ENCODE measurements around the gene DHDDS.
A peak's percentile ranks its signal among the peaks of the same experiment; 100 is the strongest.

DHDDS gene

DNA sequence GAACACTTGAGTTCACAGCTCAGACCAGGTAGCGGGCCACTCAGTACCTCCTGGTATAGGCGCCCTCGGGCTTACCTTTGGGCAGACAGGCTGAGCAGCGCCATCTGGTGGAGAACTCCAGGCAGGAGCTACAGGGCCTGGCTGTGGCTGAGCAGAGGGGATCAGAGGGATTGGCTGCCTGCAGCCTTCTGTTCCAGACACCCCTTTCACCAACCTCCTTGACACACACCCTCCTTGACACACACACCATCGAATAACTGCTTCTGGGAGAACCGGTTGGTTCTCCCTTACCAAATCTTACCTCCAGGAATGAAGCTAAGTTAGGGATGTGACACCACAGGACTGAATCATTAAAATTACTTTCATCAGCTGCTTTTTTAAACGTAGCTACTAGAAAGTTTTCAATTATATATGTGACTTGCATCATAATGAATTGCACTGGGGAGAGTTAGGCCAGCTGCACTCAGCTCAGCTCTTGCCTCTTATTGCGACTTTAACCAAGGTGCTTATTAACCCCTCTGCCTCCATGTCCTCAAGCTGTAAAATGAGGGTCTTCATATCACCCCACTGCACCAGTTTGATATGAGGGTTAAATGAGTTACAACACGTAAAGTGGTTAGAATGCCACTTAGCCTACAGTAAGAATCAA, 14.9 kb upstream of the DHDDS start:
- DNase-seq (ENCODE audit: low read depth in 3 of 3, low spot score in 1 of 3) = peak; percentile 65 to 77 (median 73)

GRCh38 chr1:26418865-26419349, 13.2 kb upstream of the DHDDS start:
- DNase-seq (ENCODE audit: low read depth in 3 of 3, low spot score in 1 of 3) = no peak

DNA sequence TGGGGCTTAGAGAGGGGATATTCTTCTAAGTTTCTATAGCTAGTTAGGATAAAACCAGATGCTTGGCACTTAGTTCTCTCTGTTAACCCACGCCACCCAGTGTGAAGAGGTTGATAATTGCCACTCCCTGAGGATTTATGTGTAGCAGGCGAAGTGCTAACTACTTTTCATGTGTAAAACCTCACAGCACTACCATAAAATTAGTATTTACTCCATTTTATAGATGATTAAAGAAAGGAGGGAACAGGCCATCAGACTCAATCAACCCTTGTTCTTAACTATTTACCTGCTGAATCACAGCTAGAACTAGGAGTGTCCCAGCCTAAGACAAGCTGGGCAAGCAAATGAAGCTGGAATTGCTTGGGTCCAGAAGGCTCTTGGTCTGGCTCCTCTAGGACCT, 12.6 kb upstream of the DHDDS start:
- DNase-seq (ENCODE audit: low read depth in 3 of 3, low spot score in 1 of 3) = no peak

DNA sequence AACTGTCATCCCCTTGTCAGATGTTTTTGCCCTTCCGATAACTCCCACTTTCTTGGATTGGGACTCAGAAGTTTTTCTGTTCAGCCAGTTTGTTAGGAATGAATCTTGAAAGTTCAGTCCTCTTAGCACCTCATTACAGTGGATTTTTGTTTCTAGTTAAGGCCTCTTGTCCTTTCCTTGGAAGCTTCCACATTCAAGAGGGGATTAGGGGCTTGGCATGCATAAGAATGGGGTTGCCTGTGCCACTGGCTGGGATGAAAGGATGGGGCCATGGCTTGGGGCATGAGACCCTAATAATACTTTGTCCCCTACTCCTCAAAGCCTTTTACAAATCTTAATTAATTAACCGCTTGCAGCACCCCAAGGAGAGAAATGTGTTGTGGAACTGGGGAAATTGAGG, 2.4 kb upstream of the DHDDS start:
- no peak for DNase-seq (ENCODE audit: low read depth in 3 of 3, low spot score in 1 of 3)

- no peak for DNase-seq (ENCODE audit: low read depth in 3 of 3, low spot score in 1 of 3)
Measured at GRCh38 chr1:26432793-26433192, 672 bp downstream of the DHDDS start.

- DNase-seq (ENCODE audit: low read depth in 3 of 3, low spot score in 1 of 3) = no peak
Measured at GRCh38 chr1:26434161-26434752, 2.1 kb downstream of the DHDDS start.

DNA sequence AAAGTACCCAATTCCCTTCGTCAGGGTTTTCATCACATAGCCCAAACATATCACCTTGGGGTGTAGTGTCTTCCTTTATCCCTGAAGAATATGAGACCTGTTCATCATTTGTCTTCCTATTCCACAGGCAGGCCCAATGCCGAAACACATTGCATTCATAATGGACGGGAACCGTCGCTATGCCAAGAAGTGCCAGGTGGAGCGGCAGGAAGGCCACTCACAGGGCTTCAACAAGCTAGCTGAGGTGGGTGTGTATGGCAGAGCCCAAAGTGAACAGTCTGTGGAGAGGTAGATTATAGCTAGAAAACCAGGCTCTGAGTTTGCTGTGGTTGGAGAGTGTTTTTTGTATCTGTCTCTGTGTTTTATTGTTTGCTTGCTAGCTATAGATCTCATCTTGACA, 5.9 kb downstream of the DHDDS start:
- DNase-seq (ENCODE audit: low read depth in 3 of 3, low spot score in 1 of 3) = no peak

DNA sequence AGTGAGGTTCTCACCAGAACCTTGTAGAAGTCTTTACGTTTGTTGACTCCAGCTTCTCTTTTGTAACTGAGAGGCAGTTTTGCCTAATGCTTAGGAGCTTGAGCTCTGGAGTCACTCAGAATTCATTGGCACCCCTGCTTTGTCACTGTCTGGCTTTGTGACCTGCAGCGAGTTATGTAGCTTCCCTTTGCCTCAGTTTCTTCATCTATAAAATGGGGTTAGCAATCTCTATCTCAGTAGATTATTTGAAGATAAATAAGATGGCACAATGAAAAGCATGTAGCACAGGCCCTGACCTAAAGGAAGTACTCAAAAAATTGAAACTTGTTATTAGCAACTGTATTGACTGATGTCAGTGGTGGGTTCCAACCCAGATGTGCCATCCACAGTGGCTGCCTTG, 8.1 kb downstream of the DHDDS start:
- DNase-seq (ENCODE audit: low read depth in 3 of 3, low spot score in 1 of 3) = no peak

GRCh38 chr1:26449868-26450267, 17.7 kb downstream of the DHDDS start:
- DNase-seq (ENCODE audit: low read depth in 3 of 3, low spot score in 1 of 3) = no peak

DNA sequence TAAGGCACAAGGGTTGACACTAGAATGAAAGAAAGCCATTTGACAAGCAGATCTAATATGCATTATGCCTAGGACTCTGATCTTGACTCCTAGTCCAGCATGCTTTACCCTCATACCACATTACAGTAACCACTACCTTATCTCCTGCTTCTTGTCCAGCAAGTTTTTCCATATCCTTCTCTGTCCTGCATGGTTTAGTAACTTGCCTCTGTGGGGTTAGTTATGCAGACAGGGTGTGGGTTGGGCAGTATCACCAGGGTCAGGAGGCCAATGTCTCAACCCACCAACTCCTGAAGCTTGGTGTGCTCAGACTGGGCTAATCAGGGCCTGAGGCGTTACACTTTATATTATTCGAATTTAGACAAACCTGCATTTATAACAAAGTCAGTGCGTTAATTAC, 18.8 kb downstream of the DHDDS start:
- DNase-seq (ENCODE audit: low read depth in 3 of 3, low spot score in 1 of 3) = no peak

GRCh38 chr1:26452459-26453183, 20.5 kb downstream of the DHDDS start:
- DNase-seq (ENCODE audit: low read depth in 3 of 3, low spot score in 1 of 3) = no peak

GRCh38 chr1:26459148-26459547, 27.0 kb downstream of the DHDDS start:
- no peak for DNase-seq (ENCODE audit: low read depth in 3 of 3, low spot score in 1 of 3)

DNA sequence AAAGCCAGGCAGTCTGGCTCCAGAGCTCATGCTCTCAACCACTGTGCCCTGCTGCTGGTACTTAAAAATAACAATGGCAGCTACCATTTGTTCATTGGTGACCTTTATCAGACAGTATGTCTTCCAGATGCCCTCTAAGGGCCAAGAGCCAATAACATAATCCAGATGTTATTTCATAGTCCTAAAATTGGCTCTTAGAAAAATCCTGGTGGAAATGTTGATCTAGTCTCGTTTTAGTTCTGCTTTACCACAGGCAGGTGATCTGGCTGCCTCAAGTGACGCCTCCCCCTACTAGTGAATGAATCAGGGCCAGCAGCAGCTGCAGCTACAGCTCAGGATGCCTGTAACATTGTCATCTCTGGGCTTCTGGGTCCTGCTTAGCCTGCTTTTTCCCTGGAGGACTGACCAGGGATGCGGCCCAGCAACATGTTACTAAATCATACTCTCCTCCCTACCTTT, 27.5 kb downstream of the DHDDS start:
- DNase-seq (ENCODE audit: low read depth in 3 of 3, low spot score in 1 of 3) = no peak

GRCh38 chr1:26468911-26469310, 36.8 kb downstream of the DHDDS start:
- DNase-seq (ENCODE audit: low read depth in 3 of 3, low spot score in 1 of 3) = no peak

GRCh38 chr1:26469558-26469957, 37.4 kb downstream of the DHDDS start:
- DNase-seq (ENCODE audit: low read depth in 3 of 3, low spot score in 1 of 3) = no peak

- no peak for DNase-seq (ENCODE audit: low read depth in 3 of 3, low spot score in 1 of 3)
Measured at GRCh38 chr1:26470878-26471497, 38.9 kb downstream of the DHDDS start.

GRCh38 chr1:26471498-26472319, 39.6 kb downstream of the DHDDS start:
- peak in 1 of 3 donors; percentile 33 for DNase-seq (ENCODE audit: low read depth in 3 of 3, low spot score in 1 of 3)

- DNase-seq (ENCODE audit: low read depth in 3 of 3, low spot score in 1 of 3) = peak; percentile 68 to 80 (median 72)
Measured at GRCh38 chr1:26472320-26472900, 40.3 kb downstream of the DHDDS start, which contains the start of gene HMGN2. Gene HMGN2 (plus strand): TSS chr1:26472440. CDS start chr1:26472613, 173 bp downstream.

- peak; percentile 90 to 95 (median 93) for DNase-seq (ENCODE audit: low read depth in 3 of 3, low spot score in 1 of 3)
Measured at GRCh38 chr1:26472901-26473845, 41.1 kb downstream of the DHDDS start.
